PC-9 (cell line): ENCODE data around the gene CCDC154. TPM values are rescaled to one million over a fixed set of nuclear protein-coding genes. Genes with fewer than 3 reads are reported as not detected.
"Not testable (repeated sequence)": the region's sequence is repeated elsewhere in the genome, so short reads cannot be mapped to it uniquely, and the experiment has no call there.

Source experiments
- BruUV-seq: library from RNA; stranded (reverse); fragments of 400-500 nt; replicated peaks from 2 replicates; lab custom pipeline; 2021; lab: Mats Ljungman, UMichigan
- CTCF ChIA-PET: fragments of 300-600 bp; sonication (Branson Sonifier 250); formaldehyde crosslinking; loops from one replicate; lab custom pipeline; 2022; ENCODE audit warnings: antibody characterized with exemption; lab: Charles Lee
- POLR2A ChIA-PET: fragments of 300-600 bp; sonication (Branson Sonifier 250); formaldehyde crosslinking; loops from one replicate; lab custom pipeline; 2022; ENCODE audit warnings: antibody characterized with exemption; ENCODE audit not compliant: unreplicated experiment; lab: Charles Lee
- DNase-seq, 2 experiments: peaks; one replicate each; pipeline versions ENCODE4 v3.0.0 to v3.0.0-alpha.2; 2015 to 2022; ENCODE audit warnings: mixed read lengths in 1 of 2
- H2AFZ ChIP-seq: fragments of 200-600 bp; sonication (generic); 2 replicates; pipeline ENCODE4 v1.8.1; 2017; ENCODE audit warnings: antibody characterized with exemption
- H3F3A ChIP-seq: fragments of 200-600 bp; sonication (generic); 2 replicates; pipeline ENCODE4 v1.8.1; 2017; ENCODE audit warnings: antibody characterized with exemption, mild to moderate bottlenecking, low read depth; ENCODE audit not compliant: insufficient read depth
- H3K27ac ChIP-seq: fragments of 200-600 bp; sonication (generic); 2 replicates; pipeline ENCODE4 v1.6.1; 2016; ENCODE audit warnings: mixed run types
- H3K27me3 ChIP-seq: fragments of 200-600 bp; sonication (generic); 2 replicates; pipeline ENCODE4 v1.6.1; 2016; ENCODE audit warnings: low read depth, mixed run types; ENCODE audit not compliant: insufficient read depth
- H3K36me3 ChIP-seq: fragments of 200-600 bp; sonication (generic); 2 replicates; pipeline ENCODE4 v1.6.1; 2016; ENCODE audit warnings: low read depth, mixed run types
- H3K4me1 ChIP-seq: fragments of 200-600 bp; sonication (generic); replicated peaks from 2 replicates; pipeline ENCODE4 v1.6.1; 2016; ENCODE audit warnings: mixed run types; ENCODE audit not compliant: insufficient read depth
- H3K4me2 ChIP-seq: fragments of 200-600 bp; sonication (generic); 2 replicates; pipeline ENCODE4 v1.6.1; 2017; ENCODE audit warnings: mixed run types
- H3K4me3 ChIP-seq: fragments of 200-600 bp; sonication (generic); 2 replicates; pipeline ENCODE4 v1.6.1; 2016; ENCODE audit warnings: mixed run types
- H3K79me2 ChIP-seq: fragments of 200-600 bp; sonication (generic); 2 replicates; pipeline ENCODE4 v1.6.1; 2017; ENCODE audit warnings: low read depth, mixed run types
- H3K9me2 ChIP-seq: fragments of 200-600 bp; sonication (generic); 2 replicates; pipeline ENCODE4 v1.8.1; 2017; ENCODE audit warnings: mild to moderate bottlenecking; ENCODE audit not compliant: insufficient read depth
- H3K9me3 ChIP-seq: fragments of 200-600 bp; sonication (generic); 2 replicates; pipeline ENCODE4 v1.8.1; 2016; ENCODE audit warnings: low read depth; ENCODE audit not compliant: insufficient read depth
- H4K20me1 ChIP-seq: fragments of 200-600 bp; sonication (generic); 2 replicates; pipeline ENCODE4 v1.8.1; 2017; ENCODE audit not compliant: insufficient read depth
- EZH2 ChIP-seq: fragments of 200-600 bp; sonication (generic); IDR thresholded peaks from 2 replicates; pipeline ENCODE4 v1.8.0; 2017; ENCODE audit warnings: antibody characterized with exemption, low read depth
- intact Hi-C: fragments of 100-400 bp; cut with micrococcal nuclease; formaldehyde crosslinking; loops from one replicate; pipeline ENCODE4 v1.10.0; 2022; ENCODE audit not compliant: unreplicated experiment
- total RNA-seq: library from RNA; stranded (reverse); gene quantifications from 2 replicates; pipeline ENCODE4 v1.2.3, GENCODE V29; 2021
- TF ChIP-seq, protein P1 (sequence below): fragments of 200-600 bp; sonication (generic); conservative IDR thresholded peaks from 2 replicates; pipeline ENCODE4 v1.6.1; 2017; ENCODE audit warnings: mixed run types, antibody characterized with exemption, mild to moderate bottlenecking, moderate library complexity

CCDC154 gene
- total RNA-seq, 1 experiment from 2014 or later, result 2.4 TPM

DNA sequence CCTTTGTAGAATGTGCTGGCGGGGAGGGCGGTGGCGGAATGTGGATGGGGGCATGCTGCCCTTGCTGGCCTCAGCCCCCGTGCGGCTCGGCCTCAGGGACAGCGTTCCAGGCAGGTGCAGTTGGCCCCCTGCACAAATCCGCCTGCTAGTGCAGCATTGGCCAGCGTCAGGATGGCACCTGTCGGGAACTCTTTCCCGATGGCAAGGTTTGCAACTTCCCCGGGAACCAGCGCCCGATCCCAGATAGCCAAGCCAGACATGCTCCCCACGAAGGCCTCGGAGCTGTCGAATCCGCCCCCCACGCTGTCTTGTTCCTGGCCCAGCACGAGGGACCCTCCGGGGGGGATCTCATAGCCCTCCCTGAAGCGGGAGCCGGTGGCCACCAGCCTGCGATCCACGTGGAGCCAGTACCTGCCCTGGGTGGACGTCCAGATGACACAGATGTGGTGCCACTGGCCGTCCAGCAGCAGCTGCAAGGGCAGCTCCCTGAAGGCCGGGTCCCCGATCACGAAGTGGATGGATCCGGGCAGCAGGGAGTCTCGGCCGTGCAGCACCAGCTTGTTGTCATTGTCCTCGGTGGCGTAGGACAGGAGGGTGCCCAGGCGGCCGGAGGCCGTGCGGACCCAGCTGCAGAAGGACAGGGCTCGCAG is 41.6 kb upstream of the CCDC154 start:
- no TSS peak for BruUV-seq
- Histone ChIP-seq H3K4me3 (no peak overlapping the region), H3K27ac (no peak overlapping the region), H3K36me3 (no peaks in the 10 kb centered on the region), H4K20me1 (no peaks in the 10 kb centered on the region), H3K4me1 (peaks cover 5% of the 10 kb centered on the region), H3K9me3 (no peaks in the 10 kb centered on the region), H2AFZ (no peak overlapping the region), H3K9me2 (no peaks in the 10 kb centered on the region), H3K27me3 (no peaks in the 10 kb centered on the region), H3K79me2 (no peaks in the 10 kb centered on the region), H3F3A (no peaks in the 10 kb centered on the region), H3K4me2 (no peak overlapping the region)
- no peak for DNase-seq
- CTCF ChIA-PET, result no interaction called here
- POLR2A ChIA-PET, result no interaction called here
- TF ChIP-seq, protein P1, sequence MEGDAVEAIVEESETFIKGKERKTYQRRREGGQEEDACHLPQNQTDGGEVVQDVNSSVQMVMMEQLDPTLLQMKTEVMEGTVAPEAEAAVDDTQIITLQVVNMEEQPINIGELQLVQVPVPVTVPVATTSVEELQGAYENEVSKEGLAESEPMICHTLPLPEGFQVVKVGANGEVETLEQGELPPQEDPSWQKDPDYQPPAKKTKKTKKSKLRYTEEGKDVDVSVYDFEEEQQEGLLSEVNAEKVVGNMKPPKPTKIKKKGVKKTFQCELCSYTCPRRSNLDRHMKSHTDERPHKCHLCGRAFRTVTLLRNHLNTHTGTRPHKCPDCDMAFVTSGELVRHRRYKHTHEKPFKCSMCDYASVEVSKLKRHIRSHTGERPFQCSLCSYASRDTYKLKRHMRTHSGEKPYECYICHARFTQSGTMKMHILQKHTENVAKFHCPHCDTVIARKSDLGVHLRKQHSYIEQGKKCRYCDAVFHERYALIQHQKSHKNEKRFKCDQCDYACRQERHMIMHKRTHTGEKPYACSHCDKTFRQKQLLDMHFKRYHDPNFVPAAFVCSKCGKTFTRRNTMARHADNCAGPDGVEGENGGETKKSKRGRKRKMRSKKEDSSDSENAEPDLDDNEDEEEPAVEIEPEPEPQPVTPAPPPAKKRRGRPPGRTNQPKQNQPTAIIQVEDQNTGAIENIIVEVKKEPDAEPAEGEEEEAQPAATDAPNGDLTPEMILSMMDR, result no peak
- TF ChIP-seq EZH2, result no peak
- intact Hi-C loops, result no loop called here

DNA sequence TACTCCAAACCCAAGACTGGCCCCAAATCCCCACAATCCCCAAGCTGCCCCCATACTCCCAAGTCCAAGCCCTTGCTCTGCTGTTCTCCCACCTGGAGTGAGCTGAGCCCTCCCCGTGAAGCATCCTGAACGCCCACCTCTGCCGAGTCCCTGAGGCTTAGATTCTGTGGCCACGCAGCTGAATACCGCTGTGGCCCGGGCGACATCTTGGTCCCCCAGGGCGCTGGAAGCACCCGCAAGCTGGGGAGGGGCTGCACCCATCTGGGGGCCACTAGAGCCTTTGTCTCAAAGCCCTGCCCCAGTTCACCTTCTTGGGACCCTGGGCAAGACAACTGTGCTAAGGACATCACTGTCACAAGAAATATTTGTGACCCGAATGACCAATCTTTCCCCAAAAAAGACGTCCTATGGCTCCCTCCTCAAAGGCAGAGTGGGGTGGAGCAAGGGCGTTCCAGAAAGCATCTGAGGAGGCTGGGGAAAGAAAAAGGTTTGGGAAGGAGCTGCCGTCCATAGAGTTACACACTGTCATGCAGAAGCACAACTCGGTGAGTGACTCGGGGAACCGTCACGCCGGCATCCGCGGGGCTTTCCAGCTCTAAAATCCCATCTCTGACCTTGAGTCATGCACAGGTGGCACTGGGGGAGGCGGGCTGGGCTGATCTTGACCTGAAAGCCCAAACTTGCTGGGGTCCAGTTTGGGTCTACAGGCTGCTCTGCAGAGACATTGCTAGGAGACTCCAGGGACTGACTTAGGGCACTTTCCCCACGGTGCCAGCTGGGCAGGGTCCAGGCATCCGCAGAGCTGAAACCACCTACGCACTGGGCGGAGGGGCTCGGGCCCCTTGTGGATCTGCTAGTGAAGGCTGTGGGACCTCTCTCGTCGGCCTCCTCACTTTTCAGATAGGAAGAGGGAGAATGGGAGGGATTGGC is 37.8 kb upstream of the CCDC154 start:
- DNase-seq, result peak; percentile 34 to 55
- H3F3A ChIP-seq, result no peaks in the 10 kb centered on the region
- peak overlapping the region; percentile 49 for H3K4me2 ChIP-seq
- no peak overlapping the region for H3K4me3 ChIP-seq
- no peaks in the 10 kb centered on the region for H3K36me3 ChIP-seq
- H3K9me2 ChIP-seq, result no peaks in the 10 kb centered on the region
- no TSS peak for BruUV-seq
- POLR2A ChIA-PET, result no interaction called here
- peak overlapping the region; percentile 28; the same call in 1 of the 2 replicates for H3K27ac ChIP-seq
- TF ChIP-seq, protein P1, result no peak
- no peak for TF ChIP-seq EZH2
- CTCF ChIA-PET, result no interaction called here
- peaks cover 5% of the 10 kb centered on the region for H3K4me1 ChIP-seq
- no peaks in the 10 kb centered on the region for H4K20me1 ChIP-seq
- intact Hi-C loops, result no loop called here
- H2AFZ ChIP-seq, result peak overlapping the region; percentile 39; the same call in 1 of the 2 replicates
- no peaks in the 10 kb centered on the region for H3K9me3 ChIP-seq
- H3K79me2 ChIP-seq, result no peaks in the 10 kb centered on the region
- no peaks in the 10 kb centered on the region for H3K27me3 ChIP-seq

DNA sequence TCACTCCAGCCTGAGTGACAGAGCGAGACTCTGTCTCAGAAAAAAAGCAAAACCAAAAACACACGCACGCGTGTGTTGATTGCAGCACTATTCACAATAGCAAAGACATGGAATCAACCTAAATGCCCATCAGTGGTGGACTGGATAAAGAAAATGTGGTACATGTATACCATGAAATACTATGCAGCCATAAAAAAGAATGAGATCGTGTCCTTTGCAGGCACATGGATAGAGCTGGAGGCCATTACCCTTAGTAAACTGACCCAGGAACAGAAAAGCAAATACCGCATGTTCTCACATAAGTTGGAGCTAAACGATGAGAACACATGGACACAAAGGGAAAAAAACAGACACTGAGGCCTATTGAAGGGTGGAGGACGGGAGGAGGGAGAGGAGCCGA is 34.6 kb upstream of the CCDC154 start:
- H3K9me3 ChIP-seq, CTCF ChIA-PET, H3K4me3 ChIP-seq, DNase-seq, H4K20me1 ChIP-seq, H3K27ac ChIP-seq, H3K27me3 ChIP-seq, H3K9me2 ChIP-seq, H3K79me2 ChIP-seq, BruUV-seq, H2AFZ ChIP-seq, H3F3A ChIP-seq, H3K36me3 ChIP-seq, H3K4me2 ChIP-seq: not testable (repeated sequence)
- POLR2A ChIA-PET, result interaction anchor here (0.6 kb wide), 1 partner anchor 267 kb away, joined by 4 read pairs; no protein-coding TSS in a partner anchor
- peaks cover 12% of the 10 kb centered on the region for H3K4me1 ChIP-seq
- intact Hi-C loops, result loop anchor here (5.0 kb wide), 1 partner anchor 133 kb away; the partner anchor contains the start of genes CRAMP1 and IFT140
